MCF 10A (cell line): ENCODE data around the gene MYO5A. TPM values are rescaled to one million over a fixed set of nuclear protein-coding genes. Genes with fewer than 3 reads are reported as not detected.

Experiments
- BruUV-seq: library from RNA; stranded (reverse); fragments of 400-500 nt; replicated peaks from 2 replicates; lab custom pipeline; 2021; lab: Mats Ljungman, UMichigan
- CTCF ChIA-PET: fragments of 300-600 bp; sonication (Branson Sonifier 250); formaldehyde crosslinking; extraction: SDS; loops from one replicate; lab custom pipeline; 2021; ENCODE audit warnings: antibody characterized with exemption, inconsistent platforms; lab: Yijun Ruan, JAX
- POLR2A ChIA-PET: fragments of 300-600, 350-650 bp; sonication (Branson Sonifier 250); formaldehyde crosslinking; extraction: SDS; loops from one replicate; lab custom pipeline; 2020; ENCODE audit warnings: antibody characterized with exemption, inconsistent platforms; lab: Yijun Ruan, JAX
- DNase-seq: peaks from one replicate; pipeline ENCODE4 v3.0.0-alpha.2; 2018; ENCODE audit not compliant: unreplicated experiment
- H3K27ac Mint-ChIP-seq: one replicate; pipeline ENCODE4 v1.8.0; 2022; ENCODE audit warnings: mild to moderate bottlenecking, low read depth, mixed read lengths; ENCODE audit not compliant: unreplicated experiment
- H3K27me3 Mint-ChIP-seq: one replicate; pipeline ENCODE4 v1.8.0; 2022; ENCODE audit warnings: mixed read lengths; ENCODE audit not compliant: insufficient read depth, unreplicated experiment
- H3K36me3 Mint-ChIP-seq: one replicate; pipeline ENCODE4 v1.8.0; 2022; ENCODE audit warnings: mild to moderate bottlenecking, moderate library complexity, mixed read lengths; ENCODE audit not compliant: insufficient read depth, unreplicated experiment
- H3K4me1 Mint-ChIP-seq: one replicate; pipeline ENCODE4 v1.8.0; 2022; ENCODE audit warnings: mixed read lengths; ENCODE audit not compliant: insufficient read depth, unreplicated experiment
- H3K4me3 Mint-ChIP-seq: one replicate; pipeline ENCODE4 v1.8.0; 2022; ENCODE audit warnings: mild to moderate bottlenecking, moderate library complexity, mixed read lengths; ENCODE audit not compliant: unreplicated experiment
- H3K9me3 Mint-ChIP-seq: one replicate; pipeline ENCODE4 v1.8.0; 2022; ENCODE audit warnings: mixed read lengths; ENCODE audit not compliant: unreplicated experiment
- CTCF ChIP-seq: fragments of 200-600 bp; IDR thresholded peaks from one replicate; pipeline ENCODE4 v1.8.0; 2022; ENCODE audit warnings: antibody characterized with exemption, mild to moderate bottlenecking; ENCODE audit not compliant: unreplicated experiment
- intact Hi-C: fragments of 100-400 bp; cut with micrococcal nuclease; formaldehyde crosslinking; loops from 2 replicates; pipeline ENCODE4 v1.14.1; 2022
- total RNA-seq: library from RNA; stranded (reverse); gene quantifications from 2 replicates; pipeline ENCODE4 v1.2.3, GENCODE V29; 2022

MYO5A gene
- total RNA-seq, 1 experiment from 2014 or later: 28.9 TPM

- POLR2A ChIA-PET: interaction anchor here (1.8 kb wide), 1 partner anchor 10 kb away, joined by 8 read pairs; no protein-coding TSS in a partner anchor
- H3K4me1 Mint-ChIP-seq: peaks cover 34% of the 10 kb centered on the region
- BruUV-seq: no TSS peak
Observed at GRCh38 chr15:52486003-52486996, 42.4 kb downstream of the MYO5A start.

GRCh38 chr15:52485290-52485689 lies 43.4 kb downstream of the MYO5A start:
- H3K27me3 Mint-ChIP-seq: no peaks in the 10 kb centered on the region
- peaks cover 36% of the 10 kb centered on the region for H3K4me1 Mint-ChIP-seq
- intact Hi-C loops: no loop called here
- ChIA-PET POLR2A (no interaction called here), CTCF (no interaction called here)
- DNase-seq: no peak
- no peak overlapping the region for H3K27ac Mint-ChIP-seq
- H3K4me3 Mint-ChIP-seq: no peak overlapping the region
- no peaks in the 10 kb centered on the region for H3K9me3 Mint-ChIP-seq
- H3K36me3 Mint-ChIP-seq: no peaks in the 10 kb centered on the region
- TF ChIP-seq CTCF: no peak
- no TSS peak for BruUV-seq

More at GRCh38 chr15:52486003-52486996, 42.4 kb downstream of the MYO5A start:
- no peak overlapping the region for H3K4me3 Mint-ChIP-seq
- no peak overlapping the region for H3K27ac Mint-ChIP-seq
- H3K36me3 Mint-ChIP-seq: no peaks in the 10 kb centered on the region
- CTCF ChIA-PET: no interaction called here
- no peak for TF ChIP-seq CTCF
- intact Hi-C loops: no loop called here
- H3K9me3 Mint-ChIP-seq: no peaks in the 10 kb centered on the region
- no peaks in the 10 kb centered on the region for H3K27me3 Mint-ChIP-seq
- no peak for DNase-seq

- Mint-ChIP-seq H3K27me3 (no peaks in the 10 kb centered on the region), H3K4me3 (no peak overlapping the region), H3K9me3 (no peaks in the 10 kb centered on the region), H3K4me1 (peaks cover 38% of the 10 kb centered on the region), H3K27ac (peak overlapping the region; percentile 74), H3K36me3 (no peaks in the 10 kb centered on the region)
- BruUV-seq: no TSS peak
- CTCF ChIA-PET: interaction anchor here (0.6 to 0.9 kb wide), 2 partner anchors 11 to 71 kb away, joined by 3 to 4 read pairs; no protein-coding TSS in a partner anchor
- no peak for TF ChIP-seq CTCF
- POLR2A ChIA-PET: interaction anchor here (1.2 kb wide), 1 partner anchor 14 kb away, joined by 5 read pairs; no protein-coding TSS in a partner anchor
- intact Hi-C loops: no loop called here
- peak; percentile 46 for DNase-seq
Observed at GRCh38 chr15:52483707-52484106, 45.0 kb downstream of the MYO5A start.

- H3K9me3 Mint-ChIP-seq: no peaks in the 10 kb centered on the region
- no peaks in the 10 kb centered on the region for H3K27me3 Mint-ChIP-seq
- intact Hi-C loops: no loop called here
- H3K4me1 Mint-ChIP-seq: peaks cover 38% of the 10 kb centered on the region
- POLR2A ChIA-PET: interaction anchor here (0.6 to 1.5 kb wide), 5 partner anchors 13 to 22 kb away, joined by 3 to 6 read pairs (median 3); no protein-coding TSS in a partner anchor
- CTCF ChIA-PET: interaction anchor here (0.5 to 0.8 kb wide), 4 partner anchors 9 to 1449 kb away, joined by 3 read pairs; no protein-coding TSS in a partner anchor
- H3K27ac Mint-ChIP-seq: no peak overlapping the region
- DNase-seq: no peak
- no TSS peak for BruUV-seq
- H3K36me3 Mint-ChIP-seq: no peaks in the 10 kb centered on the region
- H3K4me3 Mint-ChIP-seq: no peak overlapping the region
- TF ChIP-seq CTCF: no peak
Observed at GRCh38 chr15:52481915-52482314, 46.8 kb downstream of the MYO5A start.
